H9 (cell line): ENCODE data around the gene CTCFL. TPM values are rescaled to one million over a fixed set of nuclear protein-coding genes. Genes with fewer than 3 reads are reported as not detected.

Source experiments
- DNase-seq: peaks from one replicate; pipeline ENCODE4 v3.0.0-alpha.2; 2017
- H2AFZ ChIP-seq: one replicate; pipeline ENCODE4 v1.6.1; 2013; ENCODE audit warnings: mild to moderate bottlenecking, low read length, control low read depth, moderate library complexity
- H2AK5ac ChIP-seq: 2 replicates; pipeline ENCODE4 v1.6.1; 2013; ENCODE audit warnings: low read length, control low read depth, mixed read lengths; ENCODE audit not compliant: insufficient read length
- H2BK120ac ChIP-seq: one replicate; pipeline ENCODE4 v1.6.1; 2013; ENCODE audit warnings: low read depth, mild to moderate bottlenecking, low read length, control low read depth, inconsistent platforms; ENCODE audit not compliant: poor library complexity, severe bottlenecking
- H2BK12ac ChIP-seq: 2 replicates; pipeline ENCODE4 v1.6.1; 2013; ENCODE audit warnings: low read length, control low read depth, mixed read lengths, low read depth; ENCODE audit not compliant: insufficient read length
- H2BK15ac ChIP-seq: 2 replicates; pipeline ENCODE4 v1.6.1; 2013; ENCODE audit warnings: low read depth, low read length, control low read depth
- H2BK20ac ChIP-seq: one replicate; pipeline ENCODE4 v1.6.1; 2013; ENCODE audit warnings: low read depth, mild to moderate bottlenecking, low read length, control low read depth, inconsistent platforms; ENCODE audit not compliant: poor library complexity, severe bottlenecking
- H2BK5ac ChIP-seq: 2 replicates; pipeline ENCODE4 v1.6.1; 2013; ENCODE audit warnings: low read length, control low read depth, mixed read lengths; ENCODE audit not compliant: insufficient read length
- H3K14ac ChIP-seq: 2 replicates; pipeline ENCODE4 v1.6.1; 2013; ENCODE audit warnings: low read length, control low read depth; ENCODE audit not compliant: insufficient read depth
- H3K18ac ChIP-seq: 2 replicates; pipeline ENCODE4 v1.6.1; 2013; ENCODE audit warnings: low read depth, mild to moderate bottlenecking, mixed read lengths, low read length, control low read depth; ENCODE audit not compliant: insufficient read length
- H3K23ac ChIP-seq: 2 replicates; pipeline ENCODE4 v1.6.1; 2013; ENCODE audit warnings: low read length, control low read depth, mixed read lengths, low read depth; ENCODE audit not compliant: insufficient read length
- H3K23me2 ChIP-seq: 2 replicates; pipeline ENCODE4 v1.6.1; 2013; ENCODE audit warnings: low read depth, mild to moderate bottlenecking, mixed read lengths, low read length, control low read depth; ENCODE audit not compliant: insufficient read length, poor library complexity, severe bottlenecking
- H3K27ac ChIP-seq: 2 replicates; pipeline ENCODE4 v1.5.1; 2013; ENCODE audit warnings: low read length, control low read depth, mixed read lengths, low read depth; ENCODE audit not compliant: insufficient read length
- H3K27me3 ChIP-seq: 2 replicates; pipeline ENCODE4 v1.6.1; 2013; ENCODE audit warnings: low read length, control low read depth, inconsistent platforms; ENCODE audit not compliant: insufficient read depth
- H3K4ac ChIP-seq: 2 replicates; pipeline ENCODE4 v1.6.1; 2013; ENCODE audit warnings: low read depth, mild to moderate bottlenecking, control low read depth, inconsistent platforms, low read length, moderate library complexity
- H3K4me1 ChIP-seq: 2 replicates; pipeline ENCODE4 v1.6.1; 2013; ENCODE audit warnings: low read length, control low read depth, inconsistent platforms; ENCODE audit not compliant: insufficient read depth
- H3K4me2 ChIP-seq: 2 replicates; pipeline ENCODE4 v1.6.1; 2013; ENCODE audit warnings: low read length, control low read depth, mixed read lengths; ENCODE audit not compliant: insufficient read length, insufficient read depth
- H3K56ac ChIP-seq: 2 replicates; pipeline ENCODE4 v1.6.1; 2013; ENCODE audit warnings: low read depth, mild to moderate bottlenecking, mixed read lengths, low read length, control low read depth; ENCODE audit not compliant: insufficient read length
- H3K79me1 ChIP-seq: 2 replicates; pipeline ENCODE4 v1.6.1; 2013; ENCODE audit warnings: low read depth, mild to moderate bottlenecking, moderate library complexity, low read length, control low read depth, inconsistent platforms; ENCODE audit not compliant: insufficient read depth, poor library complexity, severe bottlenecking
- H3K79me2 ChIP-seq: 2 replicates; pipeline ENCODE4 v1.6.1; 2013; ENCODE audit warnings: low read length, control low read depth, inconsistent platforms; ENCODE audit not compliant: insufficient read depth
- H3K9ac ChIP-seq: 2 replicates; pipeline ENCODE4 v1.6.1; 2013; ENCODE audit warnings: low read length, control low read depth, mixed read lengths; ENCODE audit not compliant: insufficient read length; ENCODE audit errors: extremely low read depth
- H3K9me3 ChIP-seq: one replicate; pipeline ENCODE4 v1.6.1; 2013; ENCODE audit warnings: low read depth, low read length, inconsistent platforms; ENCODE audit not compliant: control insufficient read depth
- H3T11ph ChIP-seq: one replicate; pipeline ENCODE4 v1.6.1; 2013; ENCODE audit warnings: mild to moderate bottlenecking, low read length, control low read depth, inconsistent platforms
- H4K20me1 ChIP-seq: one replicate; pipeline ENCODE4 v1.6.1; 2013; ENCODE audit not compliant: control insufficient read depth, insufficient read length, insufficient read depth
- H4K5ac ChIP-seq: 2 replicates; pipeline ENCODE4 v1.6.1; 2013; ENCODE audit warnings: low read depth, mild to moderate bottlenecking, mixed read lengths, low read length, control low read depth; ENCODE audit not compliant: insufficient read length
- H4K8ac ChIP-seq: replicated peaks from 2 replicates; pipeline ENCODE4 v1.6.1; 2013; ENCODE audit warnings: low read length, control low read depth, mixed read lengths, low read depth; ENCODE audit not compliant: insufficient read length
- H4K91ac ChIP-seq: 2 replicates; pipeline ENCODE4 v1.6.1; 2013; ENCODE audit warnings: low read depth, mild to moderate bottlenecking, moderate library complexity, mixed read lengths, low read length, control low read depth; ENCODE audit not compliant: insufficient read length
- H3K27ac Mint-ChIP-seq, 3 experiments: 2 replicates in 2 of 3; 3 replicates in 1 of 3; pipeline ENCODE4 v1.8.0; 2020 to 2021; ENCODE audit warnings: mixed read lengths in 3 of 3, mild to moderate bottlenecking in 1 of 3, moderate library complexity in 1 of 3
- H3K27me3 Mint-ChIP-seq: 2 replicates; pipeline ENCODE4 v1.8.0; 2021; ENCODE audit warnings: low read depth, mild to moderate bottlenecking, moderate library complexity, mixed read lengths
- H3K36me3 Mint-ChIP-seq, 3 experiments: 2 replicates in 2 of 3; 3 replicates in 1 of 3; pipeline ENCODE4 v1.8.0; 2020 to 2021; ENCODE audit warnings: low read depth in 3 of 3, mixed read lengths in 3 of 3; ENCODE audit not compliant: insufficient read depth in 1 of 3
- H3K4me1 Mint-ChIP-seq, 2 experiments: 2 replicates each; pipeline ENCODE4 v1.8.0; 2020; ENCODE audit warnings: mixed read lengths in 2 of 2
- H3K4me3 Mint-ChIP-seq, 2 experiments: 2 replicates in 1 of 2; 3 replicates in 1 of 2; pipeline ENCODE4 v1.8.0; 2020 to 2021; ENCODE audit warnings: mild to moderate bottlenecking in 2 of 2, mixed read lengths in 2 of 2, moderate library complexity in 1 of 2
- H3K9me3 Mint-ChIP-seq, 2 experiments: 2 replicates in 1 of 2; 3 replicates in 1 of 2; pipeline ENCODE4 v1.8.0; 2020; ENCODE audit warnings: mild to moderate bottlenecking in 2 of 2, mixed read lengths in 2 of 2, moderate library complexity in 1 of 2
- WGBS: extraction: QIAGEN DNeasy Blood & Tissue Kit; methylation state at CpG from one replicate; pipeline ENCODE4 v1.1.7; 2013; ENCODE audit warnings: missing lambda C conversion rate, low lambda C conversion rate, mixed read lengths; ENCODE audit not compliant: insufficient read length; ENCODE audit errors: extremely low coverage; 5-methylcytosine and 5-hydroxymethylcytosine counted together
- total RNA-seq: library from RNA; stranded (reverse); gene quantifications from 2 replicates; pipeline ENCODE4 v1.2.1, GENCODE V29; 2021
- TF ChIP-seq, protein P1 (sequence below): fragments of 200-600 bp; sonication (generic); conservative IDR thresholded peaks from 3 replicates; pipeline ENCODE4 v1.8.0; 2021; ENCODE audit warnings: antibody characterized with exemption, mild to moderate bottlenecking

The CTCFL gene
- total RNA-seq, 1 experiment from 2014 or later = 0.90 TPM

DNA sequence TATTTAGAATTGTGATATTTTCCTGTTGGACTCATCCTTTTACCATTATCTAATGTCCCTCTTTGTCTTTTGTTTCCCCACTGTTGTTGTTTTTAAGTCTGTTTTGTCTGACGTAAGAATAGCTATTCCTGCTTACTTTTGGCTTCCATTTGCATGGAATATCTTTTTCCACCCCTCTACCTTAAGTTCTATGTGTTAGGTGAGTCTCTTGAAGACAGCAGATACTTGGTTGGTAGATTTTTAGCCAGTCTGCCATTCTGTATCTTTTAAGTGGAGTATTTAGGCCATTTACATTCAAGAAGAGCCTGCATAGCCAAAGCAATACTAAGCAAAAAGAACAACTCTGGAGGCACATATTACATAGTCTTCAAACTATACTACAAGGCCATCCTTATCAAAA lies 39.2 kb downstream of the CTCFL start:
- H3K18ac ChIP-seq = no peak overlapping the region

More for the DNA sequence above, 39.2 kb downstream of the CTCFL start:
- H4K91ac ChIP-seq = no peak overlapping the region
- no peak overlapping the region for H3K4ac ChIP-seq
- no peak overlapping the region for H3K27ac ChIP-seq
- no peaks in the 10 kb centered on the region for H3K27me3 ChIP-seq
- H3K23me2 ChIP-seq = no peaks in the 10 kb centered on the region
- Mint-ChIP-seq H3K27ac (no peak overlapping the region), H3K36me3 (no peaks in the 10 kb centered on the region), H3K9me3 (no peaks in the 10 kb centered on the region), H3K4me1 (peaks cover 10 to 25% of the 10 kb centered on the region in 2 experiments), H3K27me3 (no peaks in the 10 kb centered on the region; the same call in 1 of the 2 replicates), H3K4me3 (no peak overlapping the region)
- no peaks in the 10 kb centered on the region for H3K79me2 ChIP-seq
- H2BK120ac ChIP-seq = no peak overlapping the region
- no peak overlapping the region for H2AFZ ChIP-seq
- no peak overlapping the region for H3K14ac ChIP-seq
- no peak overlapping the region for H2BK12ac ChIP-seq
- H4K20me1 ChIP-seq = no peaks in the 10 kb centered on the region
- TF ChIP-seq, protein P1, sequence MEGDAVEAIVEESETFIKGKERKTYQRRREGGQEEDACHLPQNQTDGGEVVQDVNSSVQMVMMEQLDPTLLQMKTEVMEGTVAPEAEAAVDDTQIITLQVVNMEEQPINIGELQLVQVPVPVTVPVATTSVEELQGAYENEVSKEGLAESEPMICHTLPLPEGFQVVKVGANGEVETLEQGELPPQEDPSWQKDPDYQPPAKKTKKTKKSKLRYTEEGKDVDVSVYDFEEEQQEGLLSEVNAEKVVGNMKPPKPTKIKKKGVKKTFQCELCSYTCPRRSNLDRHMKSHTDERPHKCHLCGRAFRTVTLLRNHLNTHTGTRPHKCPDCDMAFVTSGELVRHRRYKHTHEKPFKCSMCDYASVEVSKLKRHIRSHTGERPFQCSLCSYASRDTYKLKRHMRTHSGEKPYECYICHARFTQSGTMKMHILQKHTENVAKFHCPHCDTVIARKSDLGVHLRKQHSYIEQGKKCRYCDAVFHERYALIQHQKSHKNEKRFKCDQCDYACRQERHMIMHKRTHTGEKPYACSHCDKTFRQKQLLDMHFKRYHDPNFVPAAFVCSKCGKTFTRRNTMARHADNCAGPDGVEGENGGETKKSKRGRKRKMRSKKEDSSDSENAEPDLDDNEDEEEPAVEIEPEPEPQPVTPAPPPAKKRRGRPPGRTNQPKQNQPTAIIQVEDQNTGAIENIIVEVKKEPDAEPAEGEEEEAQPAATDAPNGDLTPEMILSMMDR = no peak
- H3K4me1 ChIP-seq = peaks cover 2% of the 10 kb centered on the region; the same call in 1 of the 2 replicates
- H2BK5ac ChIP-seq = no peak overlapping the region
- no peaks in the 10 kb centered on the region for H3K79me1 ChIP-seq
- no peak for DNase-seq
- WGBS = no CpG with 5 or more reads among the region's 1 CpG
- no peak overlapping the region for H3K4me2 ChIP-seq
- no peaks in the 10 kb centered on the region for H3K9me3 ChIP-seq
- no peak overlapping the region for H2BK15ac ChIP-seq
- H2BK20ac ChIP-seq = no peak overlapping the region
- H3K23ac ChIP-seq = no peak overlapping the region
- H4K8ac ChIP-seq = no peak overlapping the region
- no peak overlapping the region for H4K5ac ChIP-seq
- H3K9ac ChIP-seq = no peak overlapping the region
- no peak overlapping the region for H3T11ph ChIP-seq
- H2AK5ac ChIP-seq = no peak overlapping the region
- H3K56ac ChIP-seq = no peak overlapping the region
